ENCODE measurements around the gene MAP7D1. TPM values are rescaled to one million over a fixed set of nuclear protein-coding genes. Genes with fewer than 3 reads are reported as not detected.

Gene MAP7D1
- total RNA-seq, 1 experiment from 2014 or later: 49.9 TPM

DNA sequence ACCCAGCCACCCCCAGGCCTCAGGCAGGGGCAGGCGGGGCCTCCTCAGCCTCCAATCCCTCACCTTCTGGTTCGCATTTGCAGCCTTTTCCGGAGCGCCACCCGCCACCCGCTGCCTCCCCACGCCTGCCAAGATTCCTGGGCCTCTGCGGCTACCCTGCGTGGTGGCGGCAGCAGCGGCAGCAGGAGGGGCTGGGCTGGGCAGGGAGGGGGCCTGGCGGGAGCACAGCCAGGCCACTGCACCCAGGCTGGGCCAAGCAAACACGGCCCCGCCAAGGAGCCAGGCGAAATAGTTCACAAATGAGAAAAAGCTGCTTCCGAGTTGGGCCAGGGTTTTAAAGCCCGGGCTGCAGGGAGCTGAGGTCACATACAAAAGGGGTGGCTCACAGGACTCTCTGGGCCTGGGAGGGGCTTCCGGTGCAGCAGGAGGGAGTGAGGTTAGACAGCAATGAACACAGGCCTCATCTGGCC, 40.7 kb upstream of the MAP7D1 start:
- Mint-ChIP-seq H3K4me3 (no peak overlapping the region), H3K36me3 (ENCODE audit: insufficient read depth in 1 of 3, low read depth in 3 of 3) (no peaks in the 10 kb centered on the region), H3K27ac (no peak overlapping the region; a peak in 1 of 7 replicates), H3K4me1 (peaks cover 7 to 31% of the 10 kb centered on the region in 2 experiments), H3K27me3 (ENCODE audit: low read depth) (peaks cover 3% of the 10 kb centered on the region), H3K9me3 (no peaks in the 10 kb centered on the region)
- H2BK15ac ChIP-seq (ENCODE audit: low read depth, low read length): no peak overlapping the region
- no peaks in the 10 kb centered on the region for H3K23me2 ChIP-seq (ENCODE audit: insufficient read length, low read depth, low read length, poor library complexity, severe bottlenecking)
- H3K4ac ChIP-seq (ENCODE audit: low read depth, low read length): no peak overlapping the region
- no CpG with 5 or more reads among the region's 18 CpGs for WGBS (ENCODE audit: extremely low coverage, insufficient read length, low lambda C conversion rate)
- H3K9me3 ChIP-seq (ENCODE audit: control insufficient read depth, low read depth, low read length): no peaks in the 10 kb centered on the region
- no peaks in the 10 kb centered on the region for H3K79me1 ChIP-seq (ENCODE audit: insufficient read depth, low read depth, low read length, poor library complexity, severe bottlenecking)
- H4K20me1 ChIP-seq (ENCODE audit: control insufficient read depth, insufficient read depth, insufficient read length): no peaks in the 10 kb centered on the region
- no peak overlapping the region for H4K5ac ChIP-seq (ENCODE audit: insufficient read length, low read depth, low read length)
- no peak overlapping the region for H3T11ph ChIP-seq (ENCODE audit: low read length)
- no peak overlapping the region for H3K56ac ChIP-seq (ENCODE audit: insufficient read length, low read depth, low read length)
- no peak overlapping the region for H2AFZ ChIP-seq (ENCODE audit: low read length)
- H3K23ac ChIP-seq (ENCODE audit: insufficient read length, low read depth, low read length): no peak overlapping the region
- no peak overlapping the region for H3K14ac ChIP-seq (ENCODE audit: insufficient read depth, low read length)
- H3K27ac ChIP-seq (ENCODE audit: insufficient read length, low read depth, low read length): no peak overlapping the region
- H4K8ac ChIP-seq (replicated peaks; ENCODE audit: insufficient read length, low read depth, low read length): no peak overlapping the region
- no peak overlapping the region for H2BK20ac ChIP-seq (ENCODE audit: low read depth, low read length, poor library complexity, severe bottlenecking)
- H2AK5ac ChIP-seq (ENCODE audit: insufficient read length, low read length): no peak overlapping the region
- H3K27me3 ChIP-seq (ENCODE audit: insufficient read depth, low read length): no peaks in the 10 kb centered on the region
- H3K79me2 ChIP-seq (ENCODE audit: insufficient read depth, low read length): no peaks in the 10 kb centered on the region
- no peaks in the 10 kb centered on the region for H3K4me1 ChIP-seq (ENCODE audit: insufficient read depth, low read length)
- H2BK5ac ChIP-seq (ENCODE audit: insufficient read length, low read length): no peak overlapping the region
- H2BK120ac ChIP-seq (ENCODE audit: low read depth, low read length, poor library complexity, severe bottlenecking): no peak overlapping the region
- H3K18ac ChIP-seq (ENCODE audit: insufficient read length, low read depth, low read length): no peak overlapping the region
- no peak overlapping the region for H3K9ac ChIP-seq (ENCODE audit: extremely low read depth, insufficient read length, low read length)
- H2BK12ac ChIP-seq (ENCODE audit: insufficient read length, low read depth, low read length): no peak overlapping the region
- TF ChIP-seq, protein P1, sequence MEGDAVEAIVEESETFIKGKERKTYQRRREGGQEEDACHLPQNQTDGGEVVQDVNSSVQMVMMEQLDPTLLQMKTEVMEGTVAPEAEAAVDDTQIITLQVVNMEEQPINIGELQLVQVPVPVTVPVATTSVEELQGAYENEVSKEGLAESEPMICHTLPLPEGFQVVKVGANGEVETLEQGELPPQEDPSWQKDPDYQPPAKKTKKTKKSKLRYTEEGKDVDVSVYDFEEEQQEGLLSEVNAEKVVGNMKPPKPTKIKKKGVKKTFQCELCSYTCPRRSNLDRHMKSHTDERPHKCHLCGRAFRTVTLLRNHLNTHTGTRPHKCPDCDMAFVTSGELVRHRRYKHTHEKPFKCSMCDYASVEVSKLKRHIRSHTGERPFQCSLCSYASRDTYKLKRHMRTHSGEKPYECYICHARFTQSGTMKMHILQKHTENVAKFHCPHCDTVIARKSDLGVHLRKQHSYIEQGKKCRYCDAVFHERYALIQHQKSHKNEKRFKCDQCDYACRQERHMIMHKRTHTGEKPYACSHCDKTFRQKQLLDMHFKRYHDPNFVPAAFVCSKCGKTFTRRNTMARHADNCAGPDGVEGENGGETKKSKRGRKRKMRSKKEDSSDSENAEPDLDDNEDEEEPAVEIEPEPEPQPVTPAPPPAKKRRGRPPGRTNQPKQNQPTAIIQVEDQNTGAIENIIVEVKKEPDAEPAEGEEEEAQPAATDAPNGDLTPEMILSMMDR (conservative IDR thresholded peaks at IDR 0.05): no peak
- no peak overlapping the region for H3K4me2 ChIP-seq (ENCODE audit: insufficient read depth, insufficient read length, low read length)
- H4K91ac ChIP-seq (ENCODE audit: insufficient read length, low read depth, low read length): no peak overlapping the region
- DNase-seq: no peak
